H1 (cell line): Measurements from ENCODE around the gene EWSR1. TPM values are rescaled to one million over a fixed set of nuclear protein-coding genes. Genes with fewer than 3 reads are reported as not detected.

Experiments used
- CTCF ChIA-PET: fragments of 300-600 bp; sonication (Branson Sonifier 250); formaldehyde crosslinking; loops from one replicate; lab custom pipeline; 2021; ENCODE audit not compliant: partially characterized antibody; lab: Charles Lee
- POLR2A ChIA-PET: fragments of 300-600 bp; sonication (Branson Sonifier 250); formaldehyde crosslinking; loops from one replicate; lab custom pipeline; 2021; ENCODE audit warnings: inconsistent platforms; ENCODE audit not compliant: partially characterized antibody; lab: Charles Lee
- DNase-seq, 2 experiments: peaks; one replicate each; pipeline versions ENCODE4 v3.0.0 to v3.0.0-alpha.2; 2010 to 2022; ENCODE audit warnings: low spot score in 2 of 2, low read depth in 1 of 2, mixed read lengths in 1 of 2
- FAIRE-seq: peaks from 2 replicates; lab custom pipeline; 2011; peaks lifted over from hg19 to GRCh38; lab: Jason Lieb, UNC
- H2AFZ ChIP-seq: 2 replicates; pipeline ENCODE4 v1.8.1; 2012; ENCODE audit warnings: low read length, inconsistent platforms
- H2AK5ac ChIP-seq: 2 replicates; pipeline ENCODE4 v1.6.1; 2013; ENCODE audit warnings: low read depth, low read length
- H2BK120ac ChIP-seq: replicated peaks from 2 replicates; pipeline ENCODE3; 2013; ENCODE audit warnings: low read depth, low read length, inconsistent platforms
- H2BK12ac ChIP-seq: 2 replicates; pipeline ENCODE4 v1.6.1; 2013; ENCODE audit warnings: low read depth, low read length
- H2BK15ac ChIP-seq: 2 replicates; pipeline ENCODE4 v1.6.1; 2013; ENCODE audit warnings: low read length
- H2BK20ac ChIP-seq: 2 replicates; pipeline ENCODE4 v1.6.1; 2013; ENCODE audit warnings: low read length
- H2BK5ac ChIP-seq: 2 replicates; pipeline ENCODE4 v1.6.1; 2013; ENCODE audit warnings: low read depth, low read length
- H3K14ac ChIP-seq: 2 replicates; pipeline ENCODE4 v1.6.1; 2013; ENCODE audit warnings: inconsistent platforms; ENCODE audit not compliant: insufficient read length
- H3K18ac ChIP-seq: 2 replicates; pipeline ENCODE4 v1.6.1; 2013; ENCODE audit warnings: low read length; ENCODE audit errors: extremely low read depth
- H3K23ac ChIP-seq: 2 replicates; pipeline ENCODE4 v1.6.1; 2013; ENCODE audit warnings: inconsistent platforms; ENCODE audit not compliant: insufficient read length
- H3K23me2 ChIP-seq: 2 replicates; pipeline ENCODE4 v1.6.1; 2013; ENCODE audit warnings: low read depth, low read length
- H3K27ac ChIP-seq: 2 replicates; pipeline ENCODE4 v1.6.1; 2011; ENCODE audit warnings: low read depth, low read length, inconsistent platforms
- H3K27me3 ChIP-seq, 4 experiments: replicated peaks in 1 of 4; 1 replicate in 1 of 4; 2 replicates in 3 of 4; pipeline versions ENCODE4 v1.6.1 to v1.8.1; 2011 to 2013; ENCODE audit warnings: low read length in 3 of 4, mild to moderate bottlenecking in 3 of 4, inconsistent platforms in 2 of 4, mixed read lengths in 2 of 4, moderate library complexity in 1 of 4; ENCODE audit not compliant: control insufficient read depth in 3 of 4, insufficient read depth in 3 of 4; ENCODE audit errors: extremely low read depth in 1 of 4
- H3K36me3 ChIP-seq, 4 experiments: 2 replicates each; pipeline versions ENCODE4 v1.6.1 to v1.8.1; 2011 to 2013; ENCODE audit warnings: mild to moderate bottlenecking in 4 of 4, low read length in 3 of 4, moderate library complexity in 2 of 4, control low read depth in 1 of 4, inconsistent platforms in 1 of 4; ENCODE audit not compliant: insufficient read depth in 4 of 4, control insufficient read depth in 2 of 4
- H3K4ac ChIP-seq: replicated peaks from 2 replicates; pipeline ENCODE3; 2013; ENCODE audit warnings: low read length, low read depth, mixed read lengths, inconsistent platforms; ENCODE audit not compliant: insufficient read length
- H3K4me1 ChIP-seq, 4 experiments: replicated peaks in 1 of 4; 1 replicate in 1 of 4; 2 replicates in 3 of 4; pipeline versions ENCODE4 v1.6.1 to v1.8.1; 2011 to 2013; ENCODE audit warnings: low read length in 3 of 4, inconsistent platforms in 2 of 4, mixed read lengths in 1 of 4; ENCODE audit not compliant: insufficient read depth in 4 of 4, control insufficient read depth in 3 of 4
- H3K4me2 ChIP-seq, 2 experiments: 2 replicates each; pipeline versions ENCODE4 v1.6.1 to v1.8.1; 2011 to 2013; ENCODE audit warnings: low read depth in 2 of 2, low read length in 2 of 2, control low read depth in 1 of 2, inconsistent platforms in 1 of 2, mild to moderate bottlenecking in 1 of 2; ENCODE audit not compliant: insufficient read depth in 1 of 2
- H3K4me3 ChIP-seq, 4 experiments: fragments of 200-600, 300-600 bp in 1 of 4; sonication (generic), shearing (Covaris generic), sonication (Bioruptor Twin) in 1 of 4; 2 replicates each; pipeline versions ENCODE4 v1.5.1 to v1.8.1; 2011 to 2016; ENCODE audit warnings: low read length in 4 of 4, low read depth in 3 of 4, control low read depth in 2 of 4, inconsistent platforms in 2 of 4, mild to moderate bottlenecking in 2 of 4, mixed read lengths in 1 of 4, moderate library complexity in 1 of 4; ENCODE audit not compliant: insufficient read depth in 2 of 4; ENCODE audit errors: extremely low read depth in 1 of 4
- H3K56ac ChIP-seq: replicated peaks from 2 replicates; pipeline ENCODE3; 2013; ENCODE audit warnings: low read depth, mild to moderate bottlenecking, mixed read lengths, low read length, inconsistent platforms; ENCODE audit not compliant: insufficient read length
- H3K79me1 ChIP-seq: 2 replicates; pipeline ENCODE4 v1.6.1; 2013; ENCODE audit warnings: low read depth, low read length, control low read depth
- H3K79me2 ChIP-seq, 2 experiments: 2 replicates each; pipeline versions ENCODE4 v1.6.1 to v1.8.1; 2012 to 2013; ENCODE audit warnings: low read length in 2 of 2, mild to moderate bottlenecking in 2 of 2, inconsistent platforms in 1 of 2; ENCODE audit not compliant: insufficient read depth in 2 of 2, control insufficient read depth in 1 of 2
- H3K9ac ChIP-seq, 4 experiments: replicated peaks in 1 of 4; 1 replicate in 1 of 4; 2 replicates in 3 of 4; pipeline versions ENCODE4 v1.6.1 to v1.8.1; 2011 to 2013; ENCODE audit warnings: low read depth in 3 of 4, low read length in 3 of 4, control low read depth in 2 of 4, mild to moderate bottlenecking in 2 of 4, moderate library complexity in 2 of 4, inconsistent platforms in 1 of 4; ENCODE audit errors: extremely low read depth in 1 of 4
- H3K9me3 ChIP-seq, 2 experiments: 2 replicates each; pipeline versions ENCODE4 v1.6.1 to v1.8.1; 2012 to 2013; ENCODE audit warnings: mild to moderate bottlenecking in 2 of 2, moderate library complexity in 2 of 2, control low read depth in 1 of 2, inconsistent platforms in 1 of 2, low read depth in 1 of 2, low read length in 1 of 2, mixed read lengths in 1 of 2; ENCODE audit not compliant: insufficient read depth in 2 of 2
- H4K20me1 ChIP-seq, 2 experiments: replicated peaks in 1 of 2; 2 replicates each; pipeline versions ENCODE3 to v1.8.1; 2011 to 2013; ENCODE audit warnings: inconsistent platforms in 2 of 2, low read length in 2 of 2, mild to moderate bottlenecking in 1 of 2; ENCODE audit not compliant: insufficient read depth in 2 of 2, control insufficient read depth in 1 of 2
- H4K5ac ChIP-seq: 2 replicates; pipeline ENCODE4 v1.6.1; 2013; ENCODE audit warnings: low read length, low read depth, mixed read lengths, inconsistent platforms; ENCODE audit not compliant: insufficient read length
- H4K8ac ChIP-seq: 2 replicates; pipeline ENCODE4 v1.8.0; 2013; ENCODE audit warnings: mild to moderate bottlenecking, moderate library complexity, low read length, inconsistent platforms; ENCODE audit not compliant: insufficient read depth; ENCODE audit errors: extremely low read depth
- H4K91ac ChIP-seq: replicated peaks from 2 replicates; pipeline ENCODE3; 2013; ENCODE audit warnings: low read length, mixed read lengths, inconsistent platforms; ENCODE audit not compliant: insufficient read length
- CEBPB ChIP-seq: IDR thresholded peaks from 2 replicates; pipeline ENCODE4 v1.6.1; 2012; ENCODE audit warnings: low read depth, low read length
- CHD2 ChIP-seq: IDR thresholded peaks from 2 replicates; pipeline ENCODE4 v1.6.1; 2012; ENCODE audit warnings: low read length, improper control_type of control experiment
- EGR1 ChIP-seq: IDR thresholded peaks from 2 replicates; pipeline ENCODE4 v1.6.1; 2011; ENCODE audit warnings: low read depth, low read length, borderline replicate concordance
- PHF8 ChIP-seq: fragments of 200-600 bp; sonication (generic); conservative IDR thresholded peaks from 2 replicates; pipeline ENCODE4 v1.7.1; 2012; ENCODE audit warnings: low read depth, mild to moderate bottlenecking, inconsistent platforms, low read length, moderate library complexity
- POLR2AphosphoS5 ChIP-seq: IDR thresholded peaks from 2 replicates; pipeline ENCODE4 v1.6.1; 2011; ENCODE audit warnings: low read depth, low read length
- RBBP5 ChIP-seq: IDR thresholded peaks from 2 replicates; pipeline ENCODE4 v1.7.1; 2012; ENCODE audit warnings: low read depth, mild to moderate bottlenecking, inconsistent platforms, low read length, moderate library complexity, borderline replicate concordance
- SIRT6 ChIP-seq: IDR thresholded peaks from one replicate; pipeline ENCODE4 v1.7.1; 2012; ENCODE audit warnings: low read length, inconsistent platforms
- SP4 ChIP-seq: IDR thresholded peaks from 2 replicates; pipeline ENCODE4 v1.6.1; 2012; ENCODE audit warnings: low read length, inconsistent platforms
- TBP ChIP-seq: IDR thresholded peaks from 2 replicates; pipeline ENCODE4 v1.6.1; 2011; ENCODE audit warnings: low read depth, low read length, improper control_type of control experiment
- TEAD4 ChIP-seq: IDR thresholded peaks from 2 replicates; pipeline ENCODE4 v1.6.1; 2012; ENCODE audit warnings: low read depth, low read length, inconsistent platforms, mixed read lengths
- WGBS, 2 experiments: shearing (Covaris generic) in 1 of 2; methylation state at CpG; one replicate each; pipeline versions ENCODE4 v1.1.6 to v1.1.7; 2013 to 2015; ENCODE audit warnings: low lambda C conversion rate in 2 of 2, mixed read lengths in 2 of 2, inconsistent platforms in 1 of 2, low coverage in 1 of 2, missing lambda C conversion rate in 1 of 2; ENCODE audit not compliant: insufficient replicate concordance in 2 of 2, insufficient coverage in 1 of 2, insufficient read length in 1 of 2; ENCODE audit errors: extremely low coverage in 1 of 2, missing lambda C conversion rate in 1 of 2; 5-methylcytosine and 5-hydroxymethylcytosine counted together
- polyA plus RNA-seq, 7 experiments: library from polyadenylated mRNA; depleted of rRNA in 3 of 7; stranded (reverse) in 5 of 7; unstranded in 2 of 7; fragments of >200 nt in 5 of 7; fragments of 200-250 nt in 2 of 7; gene quantifications; 1 replicate in 5 of 7; 2 replicates in 1 of 7; 4 replicates in 1 of 7; pipeline versions ENCODE4 v1.2.1 to v1.2.3, GENCODE V29; 2011 to 2013; ENCODE audit warnings: missing spikeins in 2 of 7, mixed read lengths in 2 of 7
- total RNA-seq: library from RNA; stranded (reverse); fragmentation: NEBNext Ultra II Directional; extraction: Animal tissue kit (Norgen Biotek cat#: 25700); gene quantifications from 2 replicates; pipeline ENCODE4 v1.2.1, GENCODE V29; 2021

Gene EWSR1
- total and polyA plus RNA-seq, 2 of the 8 experiments (the other 6 are each of a cell fraction or from before 2014, with no cell fraction given): 387 to 930 TPM

DNA sequence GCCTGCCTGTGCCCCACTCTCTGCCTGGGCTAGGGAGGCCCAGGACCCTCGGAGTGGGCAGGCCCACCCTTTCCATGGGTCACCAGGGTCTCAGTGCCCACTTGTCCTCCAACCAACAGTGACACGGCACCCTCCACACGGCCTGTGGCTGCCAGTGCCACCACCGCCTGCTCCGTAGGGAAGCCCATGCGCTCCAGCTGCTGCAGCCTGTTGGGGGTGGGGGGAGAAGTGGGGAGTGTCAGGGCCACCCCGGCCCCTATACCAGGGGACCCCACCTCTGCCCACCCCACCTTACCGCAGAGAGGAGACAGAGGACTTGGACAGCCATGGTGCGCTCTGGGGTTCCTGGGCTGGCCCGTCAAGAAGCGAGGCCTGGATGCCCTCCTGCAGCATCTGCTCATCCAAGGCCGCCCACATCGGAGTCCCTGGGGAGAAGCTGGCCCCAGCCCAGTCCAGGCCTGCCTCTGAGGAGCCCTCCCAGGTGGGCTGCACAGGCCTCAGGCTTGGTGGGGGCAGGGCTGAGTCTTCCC, 8.0 kb upstream of the EWSR1 start:
- POLR2A ChIA-PET: interaction anchor here (1.0 to 8.6 kb wide), 9 partner anchors 9 to 781 kb away, joined by 3 to 139 read pairs (median 3); partner anchors contain the start of genes EMID1, EWSR1 and RHBDD3
- Histone ChIP-seq H3K36me3 (peaks cover under 1 to 23% (median 9%) of the 10 kb centered on the region in 4 experiments; a peak in 6 of 8 replicates), H2BK5ac (no peak overlapping the region), H4K5ac (no peak overlapping the region), H4K8ac (0 out of 2 replicates have a peak overlapping the region, but pooled peaks have one; percentile 3), H3K9me3 (no peaks in the 10 kb centered on the region), H3K4me2 (no peak overlapping the region), H3K4ac (no peak overlapping the region), H2BK120ac (no peak overlapping the region), H2BK15ac (no peak overlapping the region), H3K23ac (no peak overlapping the region), H3K79me2 (no peaks in the 10 kb centered on the region), H3K27ac (no peak overlapping the region), H3K56ac (no peak overlapping the region), H3K27me3 (no peaks in the 10 kb centered on the region), H3K14ac (no peak overlapping the region), H2AK5ac (no peak overlapping the region), H4K91ac (no peak overlapping the region)
- 96% methylated on average over 13 of the region's 13 CpGs; no CpG with 5 or more reads in 1 of the 2 experiments for WGBS, 2 experiments
- CTCF ChIA-PET: interaction anchor here (1.0 to 1.9 kb wide), 10 partner anchors 11 to 66 kb away, joined by 3 to 8 read pairs (median 4); no protein-coding TSS in a partner anchor
- no peak for DNase-seq
- TF ChIP-seq EGR1 (no peak), TBP (no peak), TEAD4 (no peak), SIRT6 (no peak), SP4 (no peak), CHD2 (no peak), PHF8 (no peak), POLR2AphosphoS5 (no peak), CEBPB (no peak), RBBP5 (no peak)
- TF ChIP-seq, all 59 proteins: peak for 0
- FAIRE-seq: no peak
- H3K18ac ChIP-seq: no peak overlapping the region
- peaks cover 3% of the 10 kb centered on the region; the same call in 1 of the 2 replicates for H3K79me1 ChIP-seq
- H3K4me3 ChIP-seq: no peak overlapping the region
- H4K20me1 ChIP-seq: peaks cover 3 to 21% of the 10 kb centered on the region in 2 experiments
- H3K9ac ChIP-seq: no peak overlapping the region
- no peak overlapping the region for H2BK20ac ChIP-seq
- H2BK12ac ChIP-seq: no peak overlapping the region
- H2AFZ ChIP-seq: no peak overlapping the region
- no peaks in the 10 kb centered on the region for H3K4me1 ChIP-seq
- no peaks in the 10 kb centered on the region for H3K23me2 ChIP-seq
